Hepatocyte (in vitro differentiated cells): Measurements from ENCODE around the gene INTS4. TPM values are rescaled to one million over a fixed set of nuclear protein-coding genes. Genes with fewer than 3 reads are reported as not detected.
"Not testable (repeated sequence)": the region's sequence is repeated elsewhere in the genome, so short reads cannot be mapped to it uniquely, and the experiment has no call there.

Experiments
- DNase-seq: peaks from one replicate; pipeline ENCODE4 v3.0.0-alpha.2; 2016; ENCODE audit warnings: low spot score
- H2AFZ ChIP-seq: fragments of 200-600 bp; sonication (generic); 2 replicates; pipeline ENCODE4 v1.6.0; 2016; ENCODE audit warnings: antibody characterized with exemption, mild to moderate bottlenecking
- H3K27ac ChIP-seq: fragments of 200-600 bp; sonication (generic); 2 replicates; pipeline ENCODE4 v1.5.1; 2016; ENCODE audit warnings: mild to moderate bottlenecking
- H3K27me3 ChIP-seq: fragments of 200-600 bp; sonication (generic); 2 replicates; pipeline ENCODE4 v1.6.1; 2016
- H3K36me3 ChIP-seq: fragments of 200-600 bp; sonication (generic); replicated peaks from 2 replicates; pipeline ENCODE4 v1.5.1; 2016; ENCODE audit warnings: low read depth; ENCODE audit not compliant: insufficient read depth
- H3K4me1 ChIP-seq: fragments of 200-600 bp; sonication (generic); 2 replicates; pipeline ENCODE4 v1.5.1; 2016; ENCODE audit warnings: mild to moderate bottlenecking, moderate library complexity; ENCODE audit not compliant: insufficient read depth
- H3K4me2 ChIP-seq: fragments of 200-600 bp; sonication (generic); 2 replicates; pipeline ENCODE4 v1.6.0; 2016
- H3K4me3 ChIP-seq: fragments of 200-600 bp; sonication (generic); 2 replicates; pipeline ENCODE4 v1.5.1; 2016; ENCODE audit warnings: mild to moderate bottlenecking
- H3K79me2 ChIP-seq: fragments of 200-600 bp; sonication (generic); 2 replicates; pipeline ENCODE4 v1.6.0; 2017; ENCODE audit warnings: mild to moderate bottlenecking
- H3K9me2 ChIP-seq: fragments of 200-600 bp; sonication (generic); replicated peaks from 2 replicates; pipeline ENCODE4 v1.6.0; 2017; ENCODE audit warnings: mild to moderate bottlenecking; ENCODE audit not compliant: insufficient read depth
- H3K9me3 ChIP-seq: fragments of 200-600 bp; sonication (generic); 2 replicates; pipeline ENCODE4 v1.5.1; 2016; ENCODE audit warnings: low read depth, mild to moderate bottlenecking
- H4K20me1 ChIP-seq: fragments of 200-600 bp; sonication (generic); 2 replicates; pipeline ENCODE4 v1.6.0; 2016; ENCODE audit warnings: mild to moderate bottlenecking; ENCODE audit not compliant: insufficient read depth, poor library complexity, severe bottlenecking
- EZH2 ChIP-seq: fragments of 200-600 bp; sonication (generic); IDR thresholded peaks from 2 replicates; pipeline ENCODE4 v1.6.1; 2016; ENCODE audit warnings: antibody characterized with exemption, mild to moderate bottlenecking, borderline replicate concordance
- EZH2phosphoT487 ChIP-seq: fragments of 200-600 bp; sonication (generic); IDR thresholded peaks from one replicate; pipeline ENCODE4 v1.6.1; 2018; ENCODE audit warnings: antibody characterized with exemption, mild to moderate bottlenecking, low read depth, moderate library complexity; ENCODE audit not compliant: unreplicated experiment, severe bottlenecking
- WGBS: methylation state at CpG from one replicate; pipeline ENCODE4 v1.1.6; 2016; ENCODE audit warnings: low lambda C conversion rate; ENCODE audit errors: missing lambda C conversion rate; 5-methylcytosine and 5-hydroxymethylcytosine counted together
- polyA plus RNA-seq: library from polyadenylated mRNA; unstranded; fragments of >200 nt; fragmentation: Nextera tagmentation; extraction: Ambion mirVana; gene quantifications from 2 replicates; pipeline ENCODE4 v1.2.1, GENCODE V29; 2016
- total RNA-seq: library from RNA; depleted of rRNA; stranded (reverse); fragments of >200 nt; gene quantifications from 2 replicates; pipeline ENCODE4 v1.2.3, GENCODE V29; 2014
- TF ChIP-seq, protein P1 (sequence below): fragments of 200-600 bp; sonication (generic); IDR thresholded peaks from 2 replicates; pipeline ENCODE4 v1.5.1; 2016; ENCODE audit warnings: antibody characterized with exemption, mild to moderate bottlenecking; ENCODE audit not compliant: poor library complexity

INTS4 gene
- total and polyA plus RNA-seq, 2 experiments from 2014 or later, result 24.0 to 28.0 TPM

DNA sequence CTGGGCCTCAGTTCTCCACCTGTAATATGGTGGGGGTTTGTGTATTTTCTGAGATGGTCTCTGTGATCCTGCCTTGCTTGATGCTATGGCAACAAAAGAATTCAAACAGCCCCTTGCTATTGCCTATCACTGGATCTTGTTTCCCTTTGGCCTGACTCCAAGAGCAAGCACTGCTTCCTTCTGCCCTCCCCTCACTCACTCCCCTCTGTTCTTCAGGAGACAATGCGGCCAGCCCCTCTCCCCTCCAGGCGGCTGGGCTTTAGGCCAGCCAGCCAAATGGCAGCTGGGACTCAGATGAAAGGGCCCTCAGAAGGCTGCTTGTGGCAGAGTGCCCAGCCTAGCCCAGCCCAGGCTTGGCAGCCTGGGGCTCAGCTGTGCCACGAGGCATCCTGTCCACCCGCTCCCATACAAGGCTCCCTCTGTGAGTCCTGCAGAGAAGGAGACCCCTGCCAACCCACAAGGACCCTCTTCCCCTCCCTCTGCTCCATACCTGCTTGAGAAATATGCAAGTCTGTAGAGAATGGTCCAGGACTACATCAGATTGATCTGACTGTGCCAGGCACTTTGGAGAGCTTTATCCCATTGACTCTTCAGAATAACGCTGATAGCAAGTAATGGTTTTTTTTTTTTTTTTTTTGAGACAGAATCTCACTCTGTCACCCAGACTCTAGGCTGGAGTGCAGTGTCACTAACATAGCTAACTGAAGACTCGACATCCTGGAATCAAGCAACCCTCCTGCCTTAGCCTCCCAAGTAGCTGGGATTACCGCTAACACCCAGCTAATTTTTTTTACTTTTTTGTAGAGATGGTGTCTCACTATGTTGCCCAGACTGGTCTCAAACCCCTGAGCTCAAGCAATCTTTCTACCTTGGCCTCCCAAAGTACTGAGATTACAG, 36.2 kb upstream of the INTS4 start:
- Histone ChIP-seq H2AFZ (no peak overlapping the region), H3K4me3 (no peak overlapping the region), H3K9me3 (no peaks in the 10 kb centered on the region), H3K27ac (peak overlapping the region; percentile 85), H3K79me2 (no peaks in the 10 kb centered on the region), H3K4me2 (peak overlapping the region; percentile 15), H3K36me3 (no peaks in the 10 kb centered on the region), H3K27me3 (no peaks in the 10 kb centered on the region), H4K20me1 (no peaks in the 10 kb centered on the region), H3K9me2 (no peaks in the 10 kb centered on the region), H3K4me1 (peaks cover 8% of the 10 kb centered on the region)
- TF ChIP-seq EZH2phosphoT487, result no peak
- TF ChIP-seq, protein P1, sequence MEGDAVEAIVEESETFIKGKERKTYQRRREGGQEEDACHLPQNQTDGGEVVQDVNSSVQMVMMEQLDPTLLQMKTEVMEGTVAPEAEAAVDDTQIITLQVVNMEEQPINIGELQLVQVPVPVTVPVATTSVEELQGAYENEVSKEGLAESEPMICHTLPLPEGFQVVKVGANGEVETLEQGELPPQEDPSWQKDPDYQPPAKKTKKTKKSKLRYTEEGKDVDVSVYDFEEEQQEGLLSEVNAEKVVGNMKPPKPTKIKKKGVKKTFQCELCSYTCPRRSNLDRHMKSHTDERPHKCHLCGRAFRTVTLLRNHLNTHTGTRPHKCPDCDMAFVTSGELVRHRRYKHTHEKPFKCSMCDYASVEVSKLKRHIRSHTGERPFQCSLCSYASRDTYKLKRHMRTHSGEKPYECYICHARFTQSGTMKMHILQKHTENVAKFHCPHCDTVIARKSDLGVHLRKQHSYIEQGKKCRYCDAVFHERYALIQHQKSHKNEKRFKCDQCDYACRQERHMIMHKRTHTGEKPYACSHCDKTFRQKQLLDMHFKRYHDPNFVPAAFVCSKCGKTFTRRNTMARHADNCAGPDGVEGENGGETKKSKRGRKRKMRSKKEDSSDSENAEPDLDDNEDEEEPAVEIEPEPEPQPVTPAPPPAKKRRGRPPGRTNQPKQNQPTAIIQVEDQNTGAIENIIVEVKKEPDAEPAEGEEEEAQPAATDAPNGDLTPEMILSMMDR, result no peak
- TF ChIP-seq EZH2, result no peak
- WGBS, result 47% methylated on average over 7 of the region's 7 CpGs
- DNase-seq, result peak; percentile 78

DNA sequence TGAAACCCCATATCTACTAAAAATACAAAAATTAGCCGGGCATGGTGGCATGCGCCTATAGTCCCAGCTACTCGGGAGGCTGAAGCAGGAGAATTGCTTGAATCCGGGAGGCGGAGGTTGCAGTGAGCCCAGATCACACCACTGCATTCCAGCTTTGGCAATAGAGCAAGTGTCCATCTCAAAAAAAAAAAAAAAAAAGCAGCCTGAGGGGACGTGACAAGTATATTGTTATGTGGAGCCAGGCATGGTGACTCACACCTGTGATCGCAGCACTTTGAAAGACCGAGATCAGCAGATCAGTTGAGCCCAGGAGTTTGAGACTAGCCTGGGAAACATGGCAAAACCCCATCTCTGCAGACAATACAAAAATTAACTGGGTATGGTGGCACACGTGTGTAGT, 34.0 kb upstream of the INTS4 start:
- H3K9me3 ChIP-seq, DNase-seq, H4K20me1 ChIP-seq, H3K9me2 ChIP-seq, H3K27ac ChIP-seq, H2AFZ ChIP-seq, H3K4me2 ChIP-seq, H3K36me3 ChIP-seq, H3K79me2 ChIP-seq, H3K4me1 ChIP-seq, H3K27me3 ChIP-seq, H3K4me3 ChIP-seq: not testable (repeated sequence)
- WGBS, result 88% methylated on average over 9 of the region's 9 CpGs

DNA sequence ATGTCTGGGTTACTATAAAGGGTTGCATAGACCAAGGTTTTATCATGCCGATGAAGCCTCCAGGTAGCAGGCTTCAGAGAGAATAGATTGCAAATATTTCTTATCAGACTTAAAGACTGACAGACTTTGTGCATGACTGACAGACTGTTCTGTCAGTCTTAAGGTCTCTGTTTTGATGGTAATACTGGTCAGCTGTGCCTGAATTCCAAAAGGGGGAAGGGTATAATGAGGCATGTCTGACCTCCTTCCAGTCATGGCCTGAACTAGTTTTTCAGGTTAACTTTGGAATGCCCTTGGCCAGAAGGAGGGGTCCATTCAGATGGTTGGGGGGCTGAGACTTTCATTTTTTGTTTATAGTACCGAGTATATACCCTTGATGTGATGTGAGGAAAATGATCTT, 33.3 kb upstream of the INTS4 start:
- no peak for DNase-seq
- Histone ChIP-seq H3K27me3 (no peaks in the 10 kb centered on the region), H3K4me3 (no peak overlapping the region), H4K20me1 (no peaks in the 10 kb centered on the region), H3K4me1 (peaks cover 8% of the 10 kb centered on the region), H3K9me3 (no peaks in the 10 kb centered on the region), H3K9me2 (no peaks in the 10 kb centered on the region), H2AFZ (no peak overlapping the region), H3K79me2 (no peaks in the 10 kb centered on the region), H3K4me2 (no peak overlapping the region), H3K27ac (no peak overlapping the region), H3K36me3 (no peaks in the 10 kb centered on the region)
- TF ChIP-seq EZH2phosphoT487 (no peak), EZH2 (no peak)
- TF ChIP-seq, protein P1, result no peak
- WGBS, result 89% methylated on average over 2 of the region's 2 CpGs

DNA sequence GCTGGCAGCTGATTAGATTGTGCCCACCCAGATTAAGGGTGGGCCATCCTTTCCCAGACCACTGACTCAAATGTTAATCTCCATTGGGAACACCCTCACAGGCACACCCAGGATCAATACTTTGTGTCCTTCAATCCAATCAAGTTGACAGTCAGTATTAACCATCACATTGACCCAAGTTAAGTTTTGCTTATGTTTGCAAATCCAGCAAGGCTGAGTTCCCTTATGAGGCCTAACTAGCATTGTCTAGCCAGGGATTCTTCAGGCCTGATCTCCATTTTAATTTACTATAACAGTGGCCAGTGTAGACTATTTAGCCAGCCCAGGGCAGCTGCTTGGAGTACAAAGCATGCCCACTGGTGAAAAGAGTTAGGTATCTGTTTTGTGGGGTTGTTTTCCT, 30.9 kb upstream of the INTS4 start:
- Histone ChIP-seq H4K20me1 (no peaks in the 10 kb centered on the region), H3K36me3 (no peaks in the 10 kb centered on the region), H3K4me1 (peaks cover 12% of the 10 kb centered on the region), H2AFZ (no peak overlapping the region), H3K27ac (no peak overlapping the region), H3K4me2 (no peak overlapping the region), H3K9me2 (no peaks in the 10 kb centered on the region), H3K27me3 (no peaks in the 10 kb centered on the region), H3K9me3 (no peaks in the 10 kb centered on the region), H3K79me2 (no peaks in the 10 kb centered on the region), H3K4me3 (no peak overlapping the region)
- DNase-seq, result no peak
- TF ChIP-seq EZH2 (no peak), EZH2phosphoT487 (no peak)
